Testis (tissue), 2 donors: ENCODE data around the gene TLX1.

Source experiments
- CTCF ChIP-seq, 3 experiments: fragments of 450-650 bp in 2 of 3; fragments of 200-600 bp in 1 of 3; sonication (generic) in 1 of 3; IDR thresholded peaks; one replicate each; pipeline ENCODE4 v1.5.1; 2016 to 2019; ENCODE audit warnings: antibody characterized with exemption in 3 of 3, mild to moderate bottlenecking in 2 of 3, moderate library complexity in 1 of 3
- POLR2A ChIP-seq: fragments of 450-650 bp; IDR thresholded peaks from one replicate; pipeline ENCODE4 v1.6.1; 2017; ENCODE audit warnings: antibody characterized with exemption, mild to moderate bottlenecking, moderate library complexity

DNA sequence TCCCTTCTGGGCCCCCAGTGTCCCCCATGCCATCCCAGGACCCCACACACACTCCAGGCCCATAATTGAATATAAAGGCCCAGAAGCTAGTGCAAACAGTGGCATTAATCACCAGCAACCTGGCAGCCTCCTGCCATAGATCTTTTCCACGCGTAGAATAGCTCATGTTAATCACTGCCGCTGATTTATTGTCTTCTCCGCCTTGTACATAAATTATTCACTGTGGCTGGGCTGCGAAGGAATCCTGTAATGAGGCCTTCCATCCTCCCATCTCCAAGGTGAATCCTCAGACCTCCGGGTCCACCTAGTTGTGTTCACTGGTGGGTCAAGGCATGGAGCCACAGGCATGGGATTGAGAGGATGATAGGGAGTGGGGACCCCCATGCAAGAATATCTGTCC is 36.1 kb upstream of the TLX1 start:
- TF ChIP-seq POLR2A = no peak
- no peak for TF ChIP-seq CTCF (IDR thresholded peaks at IDR 0.05)
